Gastroesophageal sphincter (tissue), 4 donors: ENCODE data around the gene GAPDH. TPM values are rescaled to one million over a fixed set of nuclear protein-coding genes. Genes with fewer than 3 reads are reported as not detected.

Source experiments
- ATAC-seq: fragments of 150-250 bp; one replicate; pipeline ENCODE4 v1.9.1; 2016; ENCODE audit warnings: mild to moderate bottlenecking, moderate library complexity
- H3K27ac ChIP-seq, 4 donors: fragments of 200-600 bp; sonication (generic) in 3 of 4; 1 replicate in 3 of 4; 2 replicates in 1 of 4; pipeline ENCODE4 v1.5.1; 2016 to 2019
- H3K27me3 ChIP-seq: fragments of 200-600 bp; sonication (generic); one replicate; pipeline ENCODE4 v1.5.1; 2019
- H3K36me3 ChIP-seq, 2 donors: fragments of 200-600 bp; sonication (generic); one replicate each; pipeline ENCODE4 v1.5.1; 2019; ENCODE audit warnings: control low read depth in 1 of 2
- H3K4me1 ChIP-seq, 3 donors: fragments of 200-600 bp; sonication (generic); 1 replicate in 2 of 3; 2 replicates in 1 of 3; pipeline ENCODE4 v1.5.1; 2016 to 2019; ENCODE audit warnings: control low read depth in 2 of 3
- H3K4me3 ChIP-seq, 2 donors: fragments of 200-600 bp; sonication (generic); one replicate each; pipeline ENCODE4 v1.5.1; 2019; ENCODE audit warnings: mild to moderate bottlenecking in 1 of 2, moderate library complexity in 1 of 2
- H3K9me3 ChIP-seq, 3 donors: fragments of 200-600 bp; sonication (generic); one replicate each; pipeline ENCODE4 v1.5.1; 2017 to 2019; ENCODE audit warnings: control low read depth in 2 of 3
- EP300 ChIP-seq: sonication (generic); formaldehyde crosslinking; IDR thresholded peaks from one replicate; pipeline ENCODE4 v1.6.1; 2017; ENCODE audit warnings: antibody characterized with exemption, mild to moderate bottlenecking
- POLR2A ChIP-seq, 2 donors: fragments of 450-650 bp; IDR thresholded peaks; one replicate each; pipeline ENCODE4 v1.6.1; 2017; ENCODE audit warnings: antibody characterized with exemption in 2 of 2, mild to moderate bottlenecking in 2 of 2, moderate library complexity in 1 of 2
- POLR2AphosphoS5 ChIP-seq: sonication (generic); formaldehyde crosslinking; IDR thresholded peaks from one replicate; pipeline ENCODE4 v1.6.1; 2017; ENCODE audit warnings: antibody characterized with exemption
- WGBS, 2 donors: methylation state at CpG; one replicate each; pipeline ENCODE4 v1.1.5; 2018; ENCODE audit warnings: low coverage in 1 of 2; 5-methylcytosine and 5-hydroxymethylcytosine counted together
- total RNA-seq, 4 donors: library from RNA; depleted of rRNA; stranded (reverse); fragments of >200 nt; gene quantifications; one replicate each; pipeline ENCODE4 v1.1.0, GENCODE V29; 2016
- TF ChIP-seq, protein P1 (sequence below), 4 experiments: fragments of 200-600 bp in 2 of 4; fragments of 450-650 bp in 2 of 4; sonication (generic) in 1 of 4; IDR thresholded peaks; one replicate each; pipeline ENCODE4 v1.5.1; 2017 to 2019; ENCODE audit warnings: antibody characterized with exemption in 4 of 4, mild to moderate bottlenecking in 2 of 4, moderate library complexity in 2 of 4

The GAPDH gene
- total RNA-seq, 4 donors from 2014 or later = 1,868 to 3,239 (median 2,463) TPM

DNA sequence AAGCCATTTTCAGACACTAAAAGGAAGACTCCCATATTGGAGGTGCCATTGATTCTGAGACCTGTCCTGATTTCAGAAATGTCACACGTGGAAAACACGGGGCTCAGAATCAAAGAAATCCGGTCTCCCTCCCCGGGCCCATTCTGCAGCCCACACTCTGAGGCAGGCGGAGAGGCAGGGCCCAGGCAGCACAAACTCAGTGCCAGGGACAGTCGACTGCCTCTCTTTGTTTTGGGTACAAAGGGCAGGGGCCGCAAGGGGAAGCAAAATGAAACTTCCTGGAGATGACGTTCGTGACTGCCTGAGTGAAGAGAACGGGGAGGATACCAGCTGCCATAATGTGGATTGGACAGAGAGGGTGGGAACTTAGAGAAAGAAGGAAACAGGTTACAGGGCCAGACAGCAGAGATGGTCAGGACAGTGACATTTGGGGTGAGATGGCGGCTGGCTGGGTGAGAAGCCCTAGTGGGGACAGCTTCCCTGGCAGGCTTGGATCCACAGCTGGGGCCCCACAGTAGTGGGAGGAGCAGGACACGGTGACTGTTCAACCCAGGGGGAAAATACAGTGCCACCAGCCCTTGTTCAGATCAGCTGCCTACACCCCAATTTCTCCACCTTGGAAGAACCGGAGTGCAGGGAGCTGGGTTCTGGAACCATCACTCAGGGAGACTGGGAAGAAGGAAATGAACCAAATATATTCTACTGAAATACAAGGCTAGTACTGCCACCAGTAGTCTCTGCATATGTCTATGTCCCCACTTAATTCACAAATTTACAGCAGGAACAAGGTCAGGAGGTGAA lies 8.1 kb downstream of the GAPDH start:
- Histone ChIP-seq H3K27ac (peak overlapping the region in 3 of 4 donors; percentile 15 to 99 (median 96)), H3K9me3 (no peaks in the 10 kb centered on the region), H3K4me1 (peaks cover 0 to 52% (median 19%) of the 10 kb centered on the region in 3 donors), H3K4me3 (no peak overlapping the region), H3K27me3 (no peaks in the 10 kb centered on the region), H3K36me3 (peaks cover 0 to 84% of the 10 kb centered on the region in 2 donors)
- ATAC-seq = no peak
- WGBS, 2 donors = 83 to 86% methylated on average over 6 to 8 of the region's 13 CpGs
- TF ChIP-seq POLR2A (IDR thresholded peaks at IDR 0.05) (no peak), POLR2AphosphoS5 (no peak), EP300 (no peak)
- TF ChIP-seq, protein P1, sequence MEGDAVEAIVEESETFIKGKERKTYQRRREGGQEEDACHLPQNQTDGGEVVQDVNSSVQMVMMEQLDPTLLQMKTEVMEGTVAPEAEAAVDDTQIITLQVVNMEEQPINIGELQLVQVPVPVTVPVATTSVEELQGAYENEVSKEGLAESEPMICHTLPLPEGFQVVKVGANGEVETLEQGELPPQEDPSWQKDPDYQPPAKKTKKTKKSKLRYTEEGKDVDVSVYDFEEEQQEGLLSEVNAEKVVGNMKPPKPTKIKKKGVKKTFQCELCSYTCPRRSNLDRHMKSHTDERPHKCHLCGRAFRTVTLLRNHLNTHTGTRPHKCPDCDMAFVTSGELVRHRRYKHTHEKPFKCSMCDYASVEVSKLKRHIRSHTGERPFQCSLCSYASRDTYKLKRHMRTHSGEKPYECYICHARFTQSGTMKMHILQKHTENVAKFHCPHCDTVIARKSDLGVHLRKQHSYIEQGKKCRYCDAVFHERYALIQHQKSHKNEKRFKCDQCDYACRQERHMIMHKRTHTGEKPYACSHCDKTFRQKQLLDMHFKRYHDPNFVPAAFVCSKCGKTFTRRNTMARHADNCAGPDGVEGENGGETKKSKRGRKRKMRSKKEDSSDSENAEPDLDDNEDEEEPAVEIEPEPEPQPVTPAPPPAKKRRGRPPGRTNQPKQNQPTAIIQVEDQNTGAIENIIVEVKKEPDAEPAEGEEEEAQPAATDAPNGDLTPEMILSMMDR (IDR thresholded peaks at IDR 0.05) = no peak

DNA sequence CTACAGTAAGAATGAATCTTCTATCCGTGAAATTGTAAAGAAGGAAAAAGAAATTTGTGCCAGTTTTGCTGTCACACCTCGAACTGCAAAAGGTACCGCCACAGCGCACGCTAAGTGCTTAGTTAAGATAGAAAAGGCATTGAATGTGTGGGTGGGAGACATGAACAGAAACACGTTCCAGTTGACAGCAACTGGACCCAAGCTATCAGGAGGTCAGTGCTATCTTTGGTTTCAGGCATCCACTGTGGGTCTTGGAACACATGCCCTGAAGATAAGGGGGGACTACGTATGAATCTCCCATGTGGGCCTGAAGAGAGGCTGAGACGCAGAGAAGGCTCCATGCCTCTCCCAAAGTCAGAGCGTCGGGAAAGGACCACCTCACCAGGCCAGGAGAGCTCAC lies 11.7 kb downstream of the GAPDH start:
- H3K27me3 ChIP-seq = no peaks in the 10 kb centered on the region
- TF ChIP-seq POLR2A (IDR thresholded peaks at IDR 0.05) (no peak), POLR2AphosphoS5 (no peak), EP300 (no peak)
- TF ChIP-seq, protein P1 (IDR thresholded peaks at IDR 0.05) = no peak
- 78 to 92% methylated on average over 6 to 10 of the region's 10 CpGs for WGBS, 2 donors
- no peak for ATAC-seq
- no peak overlapping the region for H3K4me3 ChIP-seq
- peaks cover 0 to 54% (median 23%) of the 10 kb centered on the region in 3 donors for H3K4me1 ChIP-seq
- peaks cover 0 to 86% of the 10 kb centered on the region in 2 donors for H3K36me3 ChIP-seq
- H3K27ac ChIP-seq = no peak overlapping the region
- H3K9me3 ChIP-seq = no peaks in the 10 kb centered on the region

DNA sequence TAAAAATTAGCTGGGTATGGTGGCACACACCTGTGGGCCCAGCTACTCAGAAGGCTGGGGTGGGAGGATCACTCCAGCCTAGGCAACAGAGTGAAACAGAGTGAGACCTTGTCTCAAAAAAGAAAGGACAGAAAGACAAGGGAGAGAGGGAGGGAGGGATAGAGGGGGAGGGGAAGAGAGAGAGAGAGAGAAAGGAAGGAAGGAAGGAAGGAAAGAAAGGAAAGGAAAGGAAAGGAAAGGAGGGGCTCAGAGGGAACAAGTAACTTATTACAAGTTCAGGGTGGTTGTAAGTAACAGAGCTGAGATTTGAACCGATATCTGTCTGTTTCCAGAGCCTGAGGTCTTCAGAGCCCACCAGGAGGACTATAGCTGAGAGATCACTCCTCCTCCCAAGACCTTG lies 13.2 kb downstream of the GAPDH start:
- WGBS, 2 donors = 50 to 64% methylated on average over 1 of the region's 1 CpG
- TF ChIP-seq EP300 = no peak
- no peak for TF ChIP-seq POLR2AphosphoS5
- TF ChIP-seq, protein P1 (IDR thresholded peaks at IDR 0.05) = no peak
- TF ChIP-seq POLR2A (IDR thresholded peaks at IDR 0.05) = no peak
- Histone ChIP-seq H3K27me3 (no peaks in the 10 kb centered on the region), H3K4me3 (no peak overlapping the region), H3K4me1 (peaks cover 0 to 55% (median 32%) of the 10 kb centered on the region in 3 donors), H3K36me3 (peaks cover 0 to 74% of the 10 kb centered on the region in 2 donors), H3K27ac (peak overlapping the region in 3 of 4 donors; percentile 78 to 93 (median 91)), H3K9me3 (no peaks in the 10 kb centered on the region)
- no peak for ATAC-seq

DNA sequence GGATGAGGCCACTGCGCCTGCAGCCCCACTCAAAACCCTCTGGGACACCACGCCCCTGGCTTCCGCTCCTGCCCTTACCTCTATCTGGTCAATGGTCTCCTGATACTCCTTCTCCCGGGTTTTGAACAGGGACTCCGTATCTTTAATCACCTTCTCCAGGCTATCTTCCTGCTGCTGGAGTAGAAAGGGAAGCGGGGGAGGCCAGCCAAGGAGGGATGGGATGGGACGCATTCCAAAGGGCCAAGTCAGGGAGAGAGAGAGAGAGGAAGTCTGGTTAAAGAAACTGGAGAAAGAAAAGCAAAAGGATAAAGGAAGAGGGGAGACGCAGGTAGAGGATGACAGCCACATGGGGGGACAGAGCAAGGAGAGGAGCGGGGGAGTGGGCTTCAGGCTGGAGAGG lies 13.7 kb downstream of the GAPDH start:
- Histone ChIP-seq H3K4me1 (peaks cover 0 to 60% (median 36%) of the 10 kb centered on the region in 3 donors), H3K9me3 (no peaks in the 10 kb centered on the region), H3K36me3 (peaks cover 0 to 70% of the 10 kb centered on the region in 2 donors), H3K27me3 (no peaks in the 10 kb centered on the region), H3K4me3 (no peak overlapping the region), H3K27ac (peak overlapping the region in 3 of 4 donors; percentile 78 to 93 (median 91))
- ATAC-seq = no peak
- 45 to 48% methylated on average over 3 to 7 of the region's 9 CpGs for WGBS, 2 donors
- no peak for TF ChIP-seq POLR2A (IDR thresholded peaks at IDR 0.05)
- TF ChIP-seq, protein P1 (IDR thresholded peaks at IDR 0.05) = no peak
- no peak for TF ChIP-seq POLR2AphosphoS5
- TF ChIP-seq EP300 = no peak

DNA sequence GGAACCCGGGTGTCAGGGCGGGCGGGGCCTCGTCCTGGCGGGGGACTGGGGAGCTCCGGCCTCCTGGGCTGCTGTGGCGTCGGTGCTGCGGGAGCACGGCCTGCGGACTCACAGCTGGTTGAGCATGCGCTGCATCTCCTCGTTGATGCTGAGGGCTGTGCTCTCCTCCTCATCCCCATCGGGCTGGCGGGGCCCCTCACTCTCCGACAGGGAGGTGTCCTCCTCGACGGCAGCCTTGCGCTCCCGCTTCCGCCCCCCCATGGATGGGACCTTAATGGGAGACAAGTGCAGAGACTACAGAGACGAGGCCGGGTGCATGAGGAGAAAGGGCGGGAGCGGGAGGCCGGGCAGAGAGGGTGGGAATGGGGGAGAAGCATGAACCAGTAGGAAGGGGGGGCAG lies 14.2 kb downstream of the GAPDH start:
- Histone ChIP-seq H3K4me1 (peaks cover 0 to 65% (median 42%) of the 10 kb centered on the region in 3 donors), H3K4me3 (no peak overlapping the region), H3K36me3 (peaks cover 0 to 64% of the 10 kb centered on the region in 2 donors), H3K27me3 (no peaks in the 10 kb centered on the region), H3K27ac (peak overlapping the region in 3 of 4 donors; percentile 78 to 93 (median 91)), H3K9me3 (no peaks in the 10 kb centered on the region)
- TF ChIP-seq EP300 = no peak
- TF ChIP-seq, protein P1 (IDR thresholded peaks at IDR 0.05) = no peak
- TF ChIP-seq POLR2A (IDR thresholded peaks at IDR 0.05) = no peak
- TF ChIP-seq POLR2AphosphoS5 = no peak
- WGBS, 2 donors = 70 to 76% methylated on average over 5 to 8 of the region's 26 CpGs
- no peak for ATAC-seq
